Panc1 (cell line): ENCODE data around the gene MTHFD2L. TPM values are rescaled to one million over a fixed set of nuclear protein-coding genes. Genes with fewer than 3 reads are reported as not detected.

Experiments used
- ATAC-seq: fragments of 200-7000 bp; cut with Tn5 transposase; 2 replicates; pipeline ENCODE4 v1.9.1; 2020; ENCODE audit warnings: mild to moderate bottlenecking, moderate library complexity
- BruUV-seq: library from RNA; stranded (reverse); fragments of 400-500 nt; replicated peaks from 2 replicates; lab custom pipeline; 2021; lab: Mats Ljungman, UMichigan
- CTCF ChIA-PET: fragments of 300-600 bp; sonication (Branson Sonifier 250); formaldehyde crosslinking; loops from one replicate; lab custom pipeline; 2022; ENCODE audit warnings: antibody characterized with exemption; lab: Charles Lee
- POLR2A ChIA-PET: fragments of 300-600 bp; sonication (Branson Sonifier 250); formaldehyde crosslinking; loops from one replicate; lab custom pipeline; 2022; ENCODE audit warnings: antibody characterized with exemption; lab: Charles Lee
- DNase-seq: peaks from one replicate; pipeline ENCODE4 v3.0.0-alpha.2; 2010; ENCODE audit warnings: low read depth, low spot score
- H3K27ac ChIP-seq: 2 replicates; pipeline ENCODE4 v1.5.1; 2011; ENCODE audit warnings: mild to moderate bottlenecking, low read length, inconsistent platforms
- H3K27me3 ChIP-seq: fragments of 200-500 bp; sonication (Bioruptor generic); 2 replicates; pipeline ENCODE4 v1.6.0; 2014; ENCODE audit warnings: low read length, inconsistent platforms; ENCODE audit not compliant: control insufficient read depth, insufficient read depth
- H3K36me3 ChIP-seq: fragments of 200-500 bp; sonication (Bioruptor generic); 2 replicates; pipeline ENCODE4 v1.5.1; 2014; ENCODE audit warnings: inconsistent platforms, mild to moderate bottlenecking, low read length, moderate library complexity; ENCODE audit not compliant: control insufficient read depth, insufficient read depth
- H3K4me1 ChIP-seq: 2 replicates; pipeline ENCODE4 v1.5.1; 2011; ENCODE audit warnings: inconsistent platforms, mild to moderate bottlenecking, low read length, moderate library complexity; ENCODE audit not compliant: control insufficient read depth, insufficient read depth
- H3K4me3 ChIP-seq, 2 experiments: 2 replicates each; pipeline ENCODE4 v1.5.1; 2011 to 2012; ENCODE audit warnings: low read depth in 2 of 2, low read length in 2 of 2, mild to moderate bottlenecking in 2 of 2, inconsistent platforms in 1 of 2, moderate library complexity in 1 of 2
- H3K9me3 ChIP-seq: fragments of 200-500 bp; sonication (Bioruptor generic); 2 replicates; pipeline ENCODE4 v1.5.1; 2014; ENCODE audit warnings: low read depth, mild to moderate bottlenecking, inconsistent platforms, low read length, moderate library complexity; ENCODE audit not compliant: control insufficient read depth, insufficient read depth
- CTCF ChIP-seq: fragments of 450-650 bp; IDR thresholded peaks from 2 replicates; pipeline ENCODE4 v1.5.1; 2017; ENCODE audit warnings: mild to moderate bottlenecking
- POLR2AphosphoS5 ChIP-seq: IDR thresholded peaks from 2 replicates; pipeline ENCODE4 v1.6.1; 2012; ENCODE audit warnings: mild to moderate bottlenecking, low read depth, low read length, moderate library complexity
- SIN3A ChIP-seq: IDR thresholded peaks from 2 replicates; pipeline ENCODE4 v1.6.1; 2012; ENCODE audit warnings: low read depth, mild to moderate bottlenecking, low read length, moderate library complexity, borderline replicate concordance; ENCODE audit not compliant: insufficient read depth
- TCF7L2 ChIP-seq: IDR thresholded peaks from 2 replicates; pipeline ENCODE4 v1.6.1; 2011; ENCODE audit warnings: mild to moderate bottlenecking, low read depth, low read length, inconsistent platforms
- in situ Hi-C: cut with HindIII; loops from 2 replicates; pipeline ENCODE4 v1.10.0; 2016; ENCODE audit warnings: low sequenced_read_pairs, low pct_unique_long_range_greater_than_20kb
- intact Hi-C: fragments of 100-400 bp; cut with micrococcal nuclease; formaldehyde crosslinking; loops from one replicate; pipeline ENCODE4 v1.10.0; 2022; ENCODE audit not compliant: unreplicated experiment
- total RNA-seq: library from RNA; stranded (reverse); gene quantifications from one replicate; pipeline ENCODE4 v1.2.1, GENCODE V29; 2021; ENCODE audit not compliant: unreplicated experiment
- TF ChIP-seq, protein P1 (sequence below), 2 experiments: IDR thresholded peaks; 2 replicates each; pipeline ENCODE4 v1.6.1; 2011 to 2012; ENCODE audit warnings: low read depth in 2 of 2, control low read depth in 1 of 2, low read length in 1 of 2, mild to moderate bottlenecking in 1 of 2, moderate library complexity in 1 of 2; ENCODE audit not compliant: insufficient read depth in 1 of 2

The MTHFD2L gene
- total RNA-seq, 1 experiment from 2014 or later: 6.6 TPM

DNA sequence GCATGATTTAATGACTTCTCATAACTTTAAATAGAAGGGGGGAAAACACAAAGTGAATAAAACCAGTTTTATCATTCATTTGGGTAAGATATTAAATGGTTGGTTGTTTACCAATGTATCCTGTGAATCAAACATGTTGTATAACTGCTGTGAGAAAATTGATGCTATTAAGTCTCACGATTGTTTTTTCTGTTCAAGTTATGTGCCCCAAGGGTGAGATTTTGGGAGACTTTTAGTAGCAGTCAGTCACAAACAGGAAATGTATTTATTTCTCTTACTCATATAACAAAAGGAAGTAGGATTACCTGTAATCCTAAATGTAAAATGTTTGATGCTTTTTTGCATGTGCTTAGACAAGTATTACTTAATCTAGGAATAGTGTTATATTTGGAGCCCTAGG, 39.2 kb downstream of the MTHFD2L start:
- Histone ChIP-seq H3K36me3 (no peaks in the 10 kb centered on the region), H3K4me3 (no peak overlapping the region), H3K27me3 (no peaks in the 10 kb centered on the region), H3K4me1 (no peaks in the 10 kb centered on the region), H3K27ac (no peak overlapping the region), H3K9me3 (no peaks in the 10 kb centered on the region)
- POLR2A ChIA-PET: no interaction called here
- no peak for TF ChIP-seq POLR2AphosphoS5
- TF ChIP-seq SIN3A: no peak
- no peak for TF ChIP-seq CTCF
- TF ChIP-seq TCF7L2: no peak
- TF ChIP-seq, protein P1, sequence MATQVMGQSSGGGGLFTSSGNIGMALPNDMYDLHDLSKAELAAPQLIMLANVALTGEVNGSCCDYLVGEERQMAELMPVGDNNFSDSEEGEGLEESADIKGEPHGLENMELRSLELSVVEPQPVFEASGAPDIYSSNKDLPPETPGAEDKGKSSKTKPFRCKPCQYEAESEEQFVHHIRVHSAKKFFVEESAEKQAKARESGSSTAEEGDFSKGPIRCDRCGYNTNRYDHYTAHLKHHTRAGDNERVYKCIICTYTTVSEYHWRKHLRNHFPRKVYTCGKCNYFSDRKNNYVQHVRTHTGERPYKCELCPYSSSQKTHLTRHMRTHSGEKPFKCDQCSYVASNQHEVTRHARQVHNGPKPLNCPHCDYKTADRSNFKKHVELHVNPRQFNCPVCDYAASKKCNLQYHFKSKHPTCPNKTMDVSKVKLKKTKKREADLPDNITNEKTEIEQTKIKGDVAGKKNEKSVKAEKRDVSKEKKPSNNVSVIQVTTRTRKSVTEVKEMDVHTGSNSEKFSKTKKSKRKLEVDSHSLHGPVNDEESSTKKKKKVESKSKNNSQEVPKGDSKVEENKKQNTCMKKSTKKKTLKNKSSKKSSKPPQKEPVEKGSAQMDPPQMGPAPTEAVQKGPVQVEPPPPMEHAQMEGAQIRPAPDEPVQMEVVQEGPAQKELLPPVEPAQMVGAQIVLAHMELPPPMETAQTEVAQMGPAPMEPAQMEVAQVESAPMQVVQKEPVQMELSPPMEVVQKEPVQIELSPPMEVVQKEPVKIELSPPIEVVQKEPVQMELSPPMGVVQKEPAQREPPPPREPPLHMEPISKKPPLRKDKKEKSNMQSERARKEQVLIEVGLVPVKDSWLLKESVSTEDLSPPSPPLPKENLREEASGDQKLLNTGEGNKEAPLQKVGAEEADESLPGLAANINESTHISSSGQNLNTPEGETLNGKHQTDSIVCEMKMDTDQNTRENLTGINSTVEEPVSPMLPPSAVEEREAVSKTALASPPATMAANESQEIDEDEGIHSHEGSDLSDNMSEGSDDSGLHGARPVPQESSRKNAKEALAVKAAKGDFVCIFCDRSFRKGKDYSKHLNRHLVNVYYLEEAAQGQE (IDR thresholded peaks at IDR 0.05; ENCODE audit: insufficient read depth in 1 of 2, low read depth in 2 of 2, low read length in 1 of 2): no peak
- CTCF ChIA-PET: interaction anchor here (0.7 kb wide), 1 partner anchor 11 kb away, joined by 7 read pairs; no protein-coding TSS in a partner anchor
- intact Hi-C loops: no loop called here
- BruUV-seq: no TSS peak
- DNase-seq (no peak), ATAC-seq (no peak)
- in situ Hi-C loops: no loop called here

GRCh38 chr4:74202062-74202586, 44.2 kb downstream of the MTHFD2L start:
- no peak for ATAC-seq
- no peaks in the 10 kb centered on the region for H3K4me1 ChIP-seq

More at GRCh38 chr4:74202062-74202586, 44.2 kb downstream of the MTHFD2L start:
- Histone ChIP-seq H3K27me3 (no peaks in the 10 kb centered on the region), H3K36me3 (no peaks in the 10 kb centered on the region), H3K9me3 (no peaks in the 10 kb centered on the region), H3K27ac (no peak overlapping the region), H3K4me3 (no peak overlapping the region)
- CTCF ChIA-PET: no interaction called here
- in situ Hi-C loops: no loop called here
- TF ChIP-seq TCF7L2: no peak
- TF ChIP-seq CTCF: no peak
- TF ChIP-seq POLR2AphosphoS5: no peak
- BruUV-seq: no TSS peak
- no peak for DNase-seq
- POLR2A ChIA-PET: no interaction called here
- intact Hi-C loops: no loop called here
